DMS114 treated with DMSO at 0.1 percent for 48 hours (cell line): ENCODE measurements around the gene ACCSL.

Experiments
- DNase-seq: peaks from one replicate; lab custom pipeline; 2025; ENCODE audit not compliant: unreplicated experiment; lab: John Stamatoyannopoulos, UW

Gene ACCSL

DNA sequence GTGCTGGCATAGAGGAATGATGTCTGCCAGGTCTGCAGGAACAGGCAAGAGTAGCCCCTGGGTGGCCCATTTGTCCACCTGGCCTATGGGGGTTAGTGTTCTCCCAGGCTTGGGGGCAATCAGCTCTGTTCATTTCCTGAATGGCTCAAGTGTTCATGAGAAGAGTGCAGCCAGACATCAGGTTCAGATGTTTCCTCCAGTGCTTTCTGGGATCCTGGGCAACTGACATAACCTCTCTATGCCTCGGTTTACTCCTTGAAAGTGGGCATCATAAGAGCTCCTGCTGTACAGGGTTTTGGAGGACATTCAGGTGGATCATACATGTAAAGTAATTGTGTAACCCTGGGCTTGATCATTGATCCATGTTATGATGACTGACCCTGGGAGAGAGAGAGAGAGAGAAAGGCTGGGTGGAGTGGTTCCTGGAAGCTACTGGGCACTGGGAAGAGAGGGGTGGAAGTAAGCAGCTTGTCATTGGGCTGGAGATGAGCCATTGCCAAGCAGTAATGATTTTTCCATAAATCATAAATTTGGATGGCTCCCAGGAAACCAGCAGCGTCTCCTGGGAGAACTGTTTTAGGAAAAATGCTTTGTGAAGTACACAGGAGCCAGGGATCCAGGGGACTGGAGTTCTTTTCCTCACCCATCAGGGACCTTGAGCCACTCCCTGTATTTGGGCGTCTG is 30.2 kb upstream of the ACCSL start:
- no peak for DNase-seq

DNA sequence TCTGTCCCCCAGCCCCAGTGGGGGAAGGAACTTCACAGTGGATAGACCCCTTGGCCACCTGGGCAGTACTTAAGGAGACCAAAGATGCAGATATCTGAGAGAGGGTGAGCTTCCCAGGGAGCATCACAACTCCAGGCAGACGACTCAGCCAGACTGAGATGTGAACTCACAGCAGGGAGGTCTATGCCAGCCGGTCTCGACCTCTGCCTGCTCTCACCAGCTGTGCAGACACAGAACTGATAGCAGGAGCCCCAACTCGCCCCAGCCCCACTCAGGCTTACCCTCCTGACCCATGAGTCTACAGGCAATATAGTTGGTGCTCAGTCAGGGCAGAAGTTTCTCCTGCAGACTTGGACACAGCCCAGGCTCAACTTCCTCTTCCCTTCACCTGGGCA is 29.7 kb upstream of the ACCSL start:
- DNase-seq, result no peak

DNA sequence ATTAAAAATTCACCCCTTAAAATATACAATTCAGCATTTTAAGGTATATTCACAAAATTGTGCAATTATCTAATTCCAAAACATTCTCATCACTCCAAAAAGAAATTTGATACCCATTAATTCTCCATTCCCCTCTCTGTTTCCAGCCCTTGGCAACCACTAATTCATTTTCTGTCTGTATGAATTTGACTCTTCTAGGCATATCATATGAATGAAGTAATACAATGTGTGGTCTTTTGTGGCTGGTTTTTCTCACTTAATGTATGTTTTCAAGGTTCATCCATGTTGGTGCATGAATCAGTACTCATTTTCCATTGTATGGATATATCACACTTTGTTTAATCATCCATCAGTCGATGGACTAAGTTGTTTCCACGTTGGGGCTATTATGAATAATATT is 29.0 kb upstream of the ACCSL start:
- DNase-seq, result no peak

DNA sequence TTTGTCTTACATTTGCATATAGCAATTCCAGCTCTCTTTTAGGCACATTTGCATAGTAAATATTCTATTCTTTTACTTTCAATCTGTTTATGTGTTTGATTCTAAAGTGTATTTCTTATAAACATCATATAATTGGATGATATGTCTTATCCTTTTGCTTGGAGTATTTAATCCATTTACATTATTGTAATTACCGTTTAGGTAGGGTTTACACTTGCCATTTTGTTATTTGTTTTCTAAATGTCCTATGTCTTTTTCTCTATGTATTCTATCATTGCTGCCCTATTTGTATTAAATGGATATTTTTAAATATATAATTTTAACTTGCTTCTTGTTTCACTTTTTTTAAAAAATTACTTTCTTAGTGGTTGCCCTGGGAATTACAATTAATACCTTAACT is 22.8 kb upstream of the ACCSL start:
- no peak for DNase-seq

DNA sequence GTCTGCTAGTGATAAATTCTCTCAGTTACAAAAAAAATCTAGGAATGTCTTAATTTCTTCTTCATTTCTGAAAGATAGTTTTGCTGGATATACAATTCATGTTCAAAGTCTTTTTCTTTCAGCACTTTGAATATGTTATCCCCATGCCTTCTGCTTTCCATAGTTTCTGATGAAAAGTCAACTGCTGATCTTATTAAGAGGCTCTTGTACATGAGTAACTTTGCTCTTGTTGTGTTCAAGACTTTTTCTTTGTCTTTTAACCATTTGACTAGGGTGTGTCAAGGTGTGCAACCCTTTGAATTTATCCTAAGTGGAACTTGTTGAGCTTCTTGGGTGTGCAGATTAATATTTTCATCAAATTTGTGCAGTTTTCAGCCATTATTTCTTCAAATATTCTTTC is 22.1 kb upstream of the ACCSL start:
- DNase-seq, result no peak

DNA sequence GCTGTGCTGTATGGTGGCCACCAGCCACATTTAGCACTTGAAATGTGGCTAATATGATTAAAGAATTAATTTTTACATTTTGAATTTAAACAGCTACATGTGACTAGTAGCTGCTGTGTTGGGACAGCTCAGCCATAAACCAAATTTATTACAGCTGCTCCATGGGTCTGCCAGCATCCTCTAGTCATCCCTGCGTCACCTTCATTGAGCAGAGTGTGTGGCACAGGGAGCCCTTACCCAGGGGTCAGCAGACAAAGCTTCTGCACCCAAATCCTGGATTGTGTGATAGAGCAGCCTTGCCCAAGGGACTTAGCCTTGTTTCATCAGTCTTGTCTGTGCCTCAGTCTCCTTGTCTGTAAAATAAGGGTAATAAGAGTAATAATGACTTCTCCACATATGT is 19.4 kb upstream of the ACCSL start:
- DNase-seq, result no peak

DNA sequence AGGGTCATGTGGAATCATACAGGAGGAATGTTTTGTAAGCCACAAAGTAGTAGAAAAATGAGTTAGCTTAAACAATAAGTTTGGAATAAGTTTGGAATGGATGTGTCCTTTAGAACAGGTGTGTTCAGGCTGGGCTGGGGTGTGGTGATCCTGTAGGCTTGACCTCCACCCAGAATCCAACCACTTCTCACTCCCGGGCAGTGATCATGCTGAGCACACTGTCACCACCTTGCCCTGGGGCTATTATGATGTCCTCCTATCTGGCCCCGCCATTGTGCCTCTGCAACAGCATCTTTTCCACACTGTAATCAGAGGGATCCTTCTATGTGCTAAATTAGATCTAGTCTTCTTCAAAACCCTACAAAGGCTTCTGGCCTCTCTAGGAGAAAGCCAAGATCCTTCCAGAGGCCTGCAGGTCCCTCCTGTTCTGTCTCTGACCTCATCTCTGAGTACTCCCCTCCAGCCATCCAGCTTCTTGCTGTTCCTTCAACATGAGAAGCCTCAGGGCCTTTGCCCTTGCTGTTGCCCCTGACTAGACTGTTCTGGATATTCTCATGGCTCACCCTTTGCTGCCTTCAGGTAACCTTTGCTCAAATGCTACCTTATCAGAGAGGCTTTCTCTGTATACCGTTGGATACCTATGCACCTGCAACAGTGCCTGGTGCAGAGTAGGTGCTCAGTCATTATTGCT is 18.8 kb upstream of the ACCSL start:
- no peak for DNase-seq

DNA sequence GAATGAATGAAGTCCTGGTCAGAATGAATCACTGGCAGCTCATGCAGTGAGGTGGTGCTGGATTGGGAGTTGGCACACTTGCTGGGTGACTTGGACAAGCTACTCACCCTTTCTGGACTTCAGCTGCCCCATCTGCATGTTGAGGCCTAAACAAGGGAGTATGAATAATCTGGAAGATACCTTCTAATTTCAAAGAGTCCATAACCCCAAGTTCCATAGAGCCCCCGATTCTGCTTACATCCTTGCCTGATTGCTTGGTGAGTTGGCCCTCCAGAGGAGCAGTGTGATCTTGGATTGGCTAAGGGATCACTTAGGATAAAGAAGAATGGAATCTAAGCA is 18.3 kb upstream of the ACCSL start:
- DNase-seq, result no peak

DNA sequence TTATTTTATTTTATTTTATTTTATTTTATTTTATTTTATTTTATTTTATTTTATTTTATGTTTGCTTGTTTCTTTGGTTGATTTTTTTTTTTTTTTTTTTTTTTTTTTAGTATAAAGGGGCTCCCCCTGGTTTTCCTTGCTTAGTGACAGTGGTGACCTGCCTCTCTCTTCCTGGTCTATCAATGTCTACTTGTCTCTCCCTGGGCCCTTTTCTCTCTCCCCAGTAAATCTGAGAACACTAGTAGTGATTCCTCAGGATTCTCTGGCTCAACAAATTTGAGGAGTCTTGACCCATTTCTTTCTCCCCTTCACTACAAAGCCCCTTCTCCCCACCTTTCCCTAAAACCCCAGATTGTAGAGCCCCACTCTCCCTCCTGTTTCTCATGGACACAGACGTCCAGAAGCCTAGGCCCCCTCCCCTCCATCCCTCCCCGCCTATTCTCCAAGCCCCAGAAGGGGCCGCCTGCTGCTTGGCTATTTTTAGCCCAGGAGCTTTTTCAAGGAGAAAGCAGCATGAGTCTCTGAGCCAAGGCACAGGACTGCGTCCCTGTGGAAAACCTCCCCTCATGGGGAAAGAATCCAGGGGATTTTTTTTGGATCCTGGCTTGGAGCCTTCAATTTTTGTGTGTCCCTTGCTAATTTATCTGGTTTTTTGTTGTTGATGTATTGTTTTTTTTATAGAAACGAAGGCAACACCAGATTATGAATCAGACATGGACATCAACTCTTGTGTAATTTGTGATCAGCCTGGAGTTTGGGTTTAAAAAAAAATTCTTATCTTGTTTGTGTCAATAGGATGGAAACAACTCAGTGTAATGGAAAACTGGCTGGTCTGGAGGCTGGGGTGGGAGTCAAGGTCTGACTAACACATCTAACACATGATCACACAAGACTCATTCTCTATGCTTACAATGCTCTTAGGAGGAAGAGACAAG is 17.5 kb upstream of the ACCSL start:
- no peak for DNase-seq

DNA sequence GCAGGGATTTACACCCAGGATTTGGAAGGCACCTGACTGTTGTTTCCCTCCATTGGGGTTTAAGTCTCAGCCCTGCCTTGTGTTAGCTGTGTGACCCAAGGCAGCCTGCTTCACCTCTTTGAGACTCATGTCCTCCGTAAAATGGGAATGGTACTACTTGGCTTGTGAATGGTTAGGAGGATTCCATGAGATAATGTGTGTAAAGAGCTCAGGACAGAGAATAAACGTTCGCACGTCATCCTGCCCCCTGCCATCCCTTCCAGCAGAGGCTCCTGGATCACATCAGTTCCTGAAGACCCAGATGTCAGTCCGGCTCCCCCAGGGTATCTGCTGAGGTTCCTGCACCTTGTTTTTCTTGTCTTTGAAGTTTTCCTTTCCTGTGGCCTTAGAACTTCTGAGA is 16.8 kb upstream of the ACCSL start:
- no peak for DNase-seq

DNA sequence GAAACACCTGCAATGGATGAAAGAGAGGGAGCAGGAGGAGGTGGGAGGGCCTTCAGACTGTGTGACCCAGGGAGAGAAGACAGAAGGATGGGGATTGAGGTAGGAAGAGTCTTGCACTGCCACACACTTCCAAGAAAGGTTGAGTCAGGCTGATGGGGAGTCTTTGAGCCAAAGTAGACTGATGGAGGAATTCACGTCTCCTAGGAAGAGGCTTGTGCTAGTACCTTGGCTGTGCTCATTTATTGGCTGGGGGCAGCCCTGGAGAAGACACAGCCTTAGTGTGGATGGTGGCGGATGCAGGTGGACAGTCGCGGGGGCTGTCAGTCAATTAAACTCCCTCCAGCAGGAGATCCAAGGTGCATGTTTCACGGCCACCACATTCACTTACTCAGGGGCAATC is 16.2 kb upstream of the ACCSL start:
- DNase-seq, result no peak

DNA sequence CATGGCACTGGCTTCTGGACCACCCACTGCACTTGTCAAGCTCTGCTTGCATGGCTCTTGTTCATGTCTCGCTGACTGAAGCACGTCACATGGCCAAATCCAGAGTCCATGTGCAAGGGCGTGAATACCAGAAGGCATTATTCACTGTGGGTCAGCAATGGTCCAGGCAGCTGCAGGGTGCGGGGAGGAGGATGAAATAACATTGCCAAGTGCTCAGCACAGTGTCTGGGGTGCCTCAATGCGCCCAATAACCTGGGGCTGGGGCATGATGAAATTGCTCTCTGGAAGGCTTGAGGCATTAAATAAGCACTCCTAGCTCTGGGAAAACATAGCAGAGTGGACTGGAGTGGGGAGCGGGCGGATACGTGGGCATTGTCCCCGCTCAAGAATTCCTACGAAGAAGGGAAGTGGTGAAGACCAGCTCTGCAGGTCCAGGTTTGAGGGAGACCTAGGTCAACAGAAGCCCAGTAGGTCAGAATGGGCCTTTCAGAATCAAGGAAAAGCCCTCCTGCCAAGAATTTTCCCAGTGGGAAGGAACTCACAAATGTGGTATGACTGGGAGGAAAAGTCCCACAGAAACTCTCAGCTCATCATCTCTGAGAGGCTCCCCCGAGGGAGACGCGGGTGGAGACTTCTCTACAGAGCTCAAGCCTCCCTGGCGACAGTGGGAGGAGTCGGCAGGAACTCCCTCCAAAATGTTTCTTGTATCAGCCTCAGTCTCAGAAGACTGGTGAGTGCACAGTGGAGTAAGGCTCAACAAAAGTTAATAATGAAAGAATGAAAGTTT is 15.3 kb upstream of the ACCSL start:
- DNase-seq, result no peak

DNA sequence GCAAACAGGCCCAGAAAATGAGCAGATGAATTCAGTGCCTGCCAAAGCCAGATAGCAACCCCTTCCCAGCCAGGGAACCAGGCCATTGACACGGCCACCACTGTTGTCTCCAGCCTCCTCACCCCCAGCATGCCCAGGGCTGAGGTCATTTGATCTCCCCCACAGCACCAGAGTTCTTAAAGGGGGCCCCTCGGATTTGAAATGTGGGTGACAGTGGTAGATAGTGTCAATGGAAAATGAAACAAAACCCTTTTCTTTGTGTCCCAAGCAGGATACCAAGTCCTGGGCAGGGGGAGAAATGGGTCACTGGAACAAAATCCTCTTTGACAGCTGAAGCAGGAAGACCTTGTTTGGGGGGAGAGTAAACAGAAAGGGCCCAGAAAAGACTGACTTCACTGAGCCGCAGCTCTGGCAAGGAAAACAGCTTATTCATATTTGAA is 14.3 kb upstream of the ACCSL start:
- no peak for DNase-seq

DNA sequence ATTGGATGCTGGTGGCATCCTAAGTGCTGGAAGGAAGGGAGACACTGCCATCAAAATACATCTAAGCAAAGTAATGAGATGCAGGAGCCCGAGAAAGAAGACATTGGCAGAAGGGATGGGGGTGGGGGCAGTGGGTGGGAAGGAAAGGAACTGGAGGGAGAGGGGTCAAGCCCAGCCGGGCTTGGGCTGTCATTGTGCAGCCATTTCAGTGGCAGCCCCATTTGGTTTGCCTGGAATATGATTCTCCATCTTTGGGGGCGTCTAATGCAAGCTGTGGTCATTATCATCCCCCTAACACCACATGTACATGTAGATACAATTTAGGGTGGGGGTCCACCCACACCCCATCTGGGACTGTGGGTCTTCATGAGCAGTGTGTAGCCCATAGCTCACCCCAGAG is 13.9 kb upstream of the ACCSL start:
- DNase-seq, result no peak

DNA sequence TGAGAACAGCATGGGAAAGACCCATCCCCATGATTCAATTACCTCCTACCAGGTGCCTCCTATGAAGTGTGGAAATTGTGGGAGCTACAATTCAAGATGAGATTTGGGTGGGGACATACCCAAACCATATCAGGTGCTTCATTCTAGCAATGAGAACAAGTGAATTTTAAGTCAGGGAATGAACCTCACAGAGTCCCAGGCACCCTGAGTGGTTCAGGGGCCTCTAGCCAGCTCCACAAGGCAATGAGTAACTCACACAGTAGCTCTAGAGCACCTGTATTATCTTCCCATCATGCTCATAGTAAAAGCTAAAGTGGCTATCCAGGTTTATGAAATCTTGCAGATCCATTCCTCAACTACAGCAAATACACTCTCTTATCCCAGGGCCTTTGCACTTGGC is 13.1 kb upstream of the ACCSL start:
- DNase-seq, result no peak

DNA sequence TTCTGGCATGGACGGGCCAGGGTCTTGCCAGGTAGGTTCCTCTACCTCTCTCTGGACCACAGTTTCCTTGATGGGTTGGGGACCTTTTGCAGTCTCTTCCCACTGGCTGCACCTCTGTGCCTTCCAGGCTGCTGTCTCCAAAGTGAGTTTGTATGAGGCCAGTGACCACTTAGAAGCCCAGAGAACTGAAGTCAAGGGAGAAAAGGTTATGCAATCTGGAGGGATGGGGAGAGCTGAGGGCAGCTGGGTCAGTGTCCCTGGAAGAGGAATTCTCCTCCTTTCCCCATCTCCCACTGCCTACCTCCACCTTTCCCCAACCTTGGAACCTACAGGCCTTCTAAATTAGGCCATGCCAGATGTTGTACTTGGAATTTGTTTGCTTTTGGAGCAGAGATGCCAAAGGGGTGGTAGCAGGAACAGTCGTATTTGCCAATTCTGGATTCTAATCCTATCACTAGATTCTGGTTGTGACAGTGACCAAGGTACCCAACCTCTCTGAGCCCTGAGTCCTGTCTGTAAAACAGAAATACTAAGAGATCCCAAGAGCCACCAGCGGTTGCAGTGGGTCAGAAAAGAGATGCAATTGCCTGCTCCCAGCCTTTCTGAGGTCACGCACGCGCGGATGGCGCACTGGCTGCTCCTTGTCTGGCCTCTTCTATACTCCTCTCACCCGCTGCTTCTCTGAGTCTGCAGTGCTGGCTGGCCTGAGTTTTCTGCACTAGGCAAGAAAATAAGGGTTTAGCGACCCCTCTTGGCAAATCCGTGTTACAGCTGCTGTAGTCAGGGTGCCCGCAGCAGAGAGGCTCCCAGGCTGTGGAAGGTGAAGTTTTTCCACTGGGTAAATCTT is 10.7 kb upstream of the ACCSL start:
- DNase-seq, result peak; percentile 30

DNA sequence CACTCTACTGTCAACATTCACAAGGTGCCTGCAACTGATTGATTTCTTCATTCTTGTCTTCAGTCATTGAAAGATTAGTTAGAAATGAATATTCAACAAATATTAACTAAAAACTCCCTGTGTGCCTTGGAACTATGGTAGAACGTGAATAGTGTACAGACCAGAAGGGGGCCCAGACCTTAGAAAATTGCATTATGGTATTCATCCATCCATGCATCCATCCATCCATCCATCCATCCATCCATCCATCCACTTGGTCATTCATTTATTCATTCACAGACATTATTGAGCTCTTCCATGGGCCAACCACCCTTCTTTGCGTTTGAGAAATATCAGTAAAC is 10.2 kb upstream of the ACCSL start:
- DNase-seq, result no peak

DNA sequence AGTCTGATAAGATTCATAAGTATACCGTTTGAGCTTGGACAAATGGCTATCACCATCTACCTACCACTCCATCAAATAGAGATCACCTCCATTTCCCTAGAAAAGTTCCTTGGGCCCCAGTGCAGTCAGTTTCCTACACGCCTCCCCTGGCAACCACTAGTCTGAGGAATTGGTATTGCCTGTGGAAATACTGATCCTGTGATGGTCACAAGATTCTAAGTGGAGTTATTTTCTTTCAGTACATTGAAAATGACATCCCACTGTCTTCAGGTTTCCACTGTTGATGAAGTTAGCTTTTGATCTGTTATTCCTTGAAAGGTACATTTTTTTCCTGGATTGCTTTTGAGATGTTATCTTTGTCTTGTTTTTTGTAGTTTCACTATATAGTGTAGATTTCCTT is 4.6 kb upstream of the ACCSL start:
- no peak for DNase-seq

DNA sequence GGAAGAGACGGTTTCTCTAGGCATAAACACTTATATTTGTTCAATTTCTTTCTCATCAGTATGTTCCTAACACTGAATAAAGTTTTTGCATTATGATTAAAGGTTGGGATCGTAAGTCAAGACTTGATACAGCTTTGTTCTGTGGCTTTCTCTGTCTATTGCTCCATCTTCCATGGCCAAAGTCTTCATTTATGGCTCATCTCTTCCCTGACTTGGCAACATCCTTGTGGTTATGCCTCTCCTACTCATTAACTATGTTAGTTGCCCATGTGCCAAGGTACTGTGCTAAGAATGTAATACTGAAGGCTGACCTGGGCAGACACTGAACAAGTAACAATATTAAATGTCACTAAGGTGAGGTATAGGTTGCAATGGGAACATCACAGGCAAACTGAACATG is 1.6 kb upstream of the ACCSL start:
- no peak for DNase-seq

DNA sequence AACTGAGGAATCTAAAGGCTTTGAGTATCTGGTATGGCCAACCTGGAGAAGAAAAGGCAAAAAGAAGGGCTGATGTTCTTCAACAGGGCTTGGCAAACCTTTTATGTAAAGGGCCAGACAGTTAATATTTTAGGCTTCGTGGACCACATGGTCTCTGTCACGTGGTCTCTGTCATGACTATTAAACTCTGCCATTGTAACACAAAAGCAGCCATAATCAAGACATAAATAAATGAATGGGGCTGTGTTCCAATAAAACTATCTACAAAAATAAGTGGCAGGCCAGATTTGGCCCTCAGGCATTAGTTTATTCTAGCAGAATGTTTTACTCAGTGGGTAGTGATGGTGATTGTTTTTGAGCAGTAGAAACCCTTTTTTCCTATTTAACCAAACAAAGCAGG is 483 bp upstream of the ACCSL start:
- DNase-seq, result no peak

DNA sequence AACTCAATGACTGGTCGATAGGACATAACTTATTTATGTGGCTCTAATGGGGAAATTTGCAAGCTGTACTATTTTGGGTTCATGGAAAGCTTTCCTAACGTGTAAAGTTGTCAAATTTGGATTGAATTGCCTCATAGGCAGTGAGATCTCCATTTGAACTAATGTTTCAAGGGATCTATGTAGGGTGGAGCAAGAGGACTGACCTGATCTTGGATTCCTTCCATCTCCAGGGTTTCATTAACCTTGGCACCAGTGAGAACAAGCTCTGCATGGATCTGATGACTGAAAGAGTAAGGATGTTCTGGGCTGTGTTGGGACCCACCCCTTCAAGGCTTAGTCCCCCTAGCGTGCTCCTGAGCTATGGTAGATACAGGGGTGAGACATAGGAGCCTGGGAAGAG is 2.1 kb downstream of the ACCSL start:
- no peak for DNase-seq
